Activated naive CD8-positive, alpha-beta T cell treated with anti-CD3 and anti-CD28 coated beads, Interleukin-2, amount 50 U/mL, for 24 hours (primary cell): ENCODE data around the gene CHST11.
A peak's percentile ranks its signal among the peaks of the same experiment; 100 is the strongest.

Source experiments
- ATAC-seq: fragments of 150-1000 bp; cut with Tn5 transposase; one replicate; pipeline ENCODE4 v1.10.0; 2021
- DNase-seq: peaks from one replicate; pipeline ENCODE4 v3.0.0; 2021
- H3K27ac Mint-ChIP-seq: one replicate; pipeline ENCODE4 v1.8.0; 2021; ENCODE audit warnings: mild to moderate bottlenecking, mixed read lengths
- H3K27me3 Mint-ChIP-seq: one replicate; pipeline ENCODE4 v1.8.0; 2021; ENCODE audit warnings: mixed read lengths
- H3K36me3 Mint-ChIP-seq: one replicate; pipeline ENCODE4 v1.8.0; 2021; ENCODE audit warnings: low read depth, mixed read lengths
- H3K4me1 Mint-ChIP-seq: one replicate; pipeline ENCODE4 v1.8.0; 2021; ENCODE audit warnings: mixed read lengths
- H3K4me3 Mint-ChIP-seq: one replicate; pipeline ENCODE4 v1.8.0; 2021; ENCODE audit warnings: mild to moderate bottlenecking, moderate library complexity, mixed read lengths
- H3K9me3 Mint-ChIP-seq: one replicate; pipeline ENCODE4 v1.8.0; 2021; ENCODE audit warnings: mixed read lengths

The CHST11 gene

DNA sequence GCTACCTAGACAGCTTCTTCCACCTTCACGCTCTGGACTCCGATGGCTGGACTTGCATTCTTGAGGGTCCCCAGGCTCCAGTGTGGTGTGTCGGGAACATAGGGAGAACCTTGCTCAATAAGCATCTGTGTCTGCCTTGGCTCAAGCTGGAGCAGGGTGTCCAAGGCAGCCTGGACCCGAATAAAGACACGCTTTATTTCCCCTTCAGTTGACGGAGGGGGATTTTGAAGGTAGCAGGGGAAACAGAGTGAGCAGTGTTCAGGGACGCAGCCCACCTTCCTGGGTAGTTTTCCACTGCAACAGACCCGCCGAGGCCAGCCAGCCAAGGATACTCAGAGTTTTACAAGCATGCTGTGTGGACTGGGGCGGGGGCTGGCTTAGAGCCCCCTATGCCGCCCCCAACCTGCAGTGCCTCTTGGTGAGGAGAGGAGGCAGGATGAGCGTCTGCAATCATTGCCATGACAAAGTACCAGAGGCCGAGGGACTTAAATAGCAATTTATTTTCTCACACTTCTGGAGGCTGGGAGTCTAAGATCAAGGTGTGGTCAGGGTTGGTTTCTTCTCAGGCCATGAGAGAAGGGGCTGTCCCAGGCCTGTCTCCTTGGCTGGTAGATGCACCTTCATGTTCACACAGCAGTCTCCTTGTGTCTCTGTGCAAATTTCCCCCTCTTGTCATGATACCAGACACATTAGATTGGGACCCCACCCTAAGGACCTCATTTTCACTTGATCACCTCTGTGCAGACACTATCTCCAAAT is 201.2 kb downstream of the CHST11 start:
- H3K27ac Mint-ChIP-seq, result no peak overlapping the region
- no peak for DNase-seq
- no peaks in the 10 kb centered on the region for H3K9me3 Mint-ChIP-seq
- H3K4me1 Mint-ChIP-seq, result peaks cover 17% of the 10 kb centered on the region
- H3K36me3 Mint-ChIP-seq, result peaks cover 2% of the 10 kb centered on the region
- ATAC-seq, result no peak
- no peak overlapping the region for H3K4me3 Mint-ChIP-seq
- H3K27me3 Mint-ChIP-seq, result no peaks in the 10 kb centered on the region

DNA sequence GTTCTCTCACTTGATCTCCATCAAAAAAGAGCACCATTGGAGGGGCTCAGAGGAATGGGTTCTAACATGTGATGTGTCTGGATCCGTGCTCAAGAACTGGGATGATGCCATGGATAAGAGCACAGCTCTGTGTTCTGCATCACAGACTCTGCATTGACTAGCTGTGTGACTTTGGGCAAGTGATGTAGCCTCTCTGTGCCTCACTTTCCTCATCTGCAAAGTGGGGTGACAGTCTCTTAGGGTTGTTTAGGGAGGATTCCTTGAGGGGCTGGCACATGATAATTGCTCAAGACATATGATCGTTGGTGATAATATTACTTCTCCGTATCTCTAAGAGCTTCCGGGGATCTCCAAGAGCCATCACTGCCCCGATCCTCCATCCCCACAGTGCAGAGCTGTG is 202.3 kb downstream of the CHST11 start:
- peaks cover 16% of the 10 kb centered on the region for H3K4me1 Mint-ChIP-seq
- no peak overlapping the region for H3K27ac Mint-ChIP-seq
- no peaks in the 10 kb centered on the region for H3K27me3 Mint-ChIP-seq
- DNase-seq (no peak), ATAC-seq (no peak)
- H3K36me3 Mint-ChIP-seq, result peaks cover 2% of the 10 kb centered on the region
- no peaks in the 10 kb centered on the region for H3K9me3 Mint-ChIP-seq
- no peak overlapping the region for H3K4me3 Mint-ChIP-seq

GRCh38 chr12:104662203-104662602 is 205.5 kb downstream of the CHST11 start:
- no peaks in the 10 kb centered on the region for H3K9me3 Mint-ChIP-seq

DNA sequence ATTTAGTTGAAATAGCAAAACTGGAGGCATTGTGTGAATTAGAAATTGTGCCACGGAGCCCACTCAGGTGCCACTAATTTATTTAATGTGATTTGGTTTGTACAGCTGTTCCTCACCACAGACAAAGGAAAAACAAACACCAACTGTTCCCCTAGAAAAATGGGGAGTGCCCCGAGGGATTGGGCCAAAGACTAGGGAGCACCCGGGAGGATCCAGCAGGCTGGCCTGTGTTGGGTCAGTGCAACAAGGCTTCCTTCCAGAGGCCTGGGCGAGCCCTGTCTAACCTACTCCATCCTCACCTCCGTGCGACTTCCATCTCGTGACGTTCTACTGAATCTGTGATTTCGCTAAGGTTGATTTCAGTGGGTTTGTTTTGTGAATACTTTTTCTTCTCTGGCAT is 206.2 kb downstream of the CHST11 start:
- no peak overlapping the region for H3K27ac Mint-ChIP-seq
- no peaks in the 10 kb centered on the region for H3K27me3 Mint-ChIP-seq
- no peaks in the 10 kb centered on the region for H3K9me3 Mint-ChIP-seq
- H3K4me3 Mint-ChIP-seq, result no peak overlapping the region
- no peak for ATAC-seq
- H3K36me3 Mint-ChIP-seq, result peaks cover 6% of the 10 kb centered on the region
- DNase-seq, result no peak
- peaks cover 33% of the 10 kb centered on the region for H3K4me1 Mint-ChIP-seq

More at GRCh38 chr12:104662203-104662602, 205.5 kb downstream of the CHST11 start:
- Mint-ChIP-seq H3K4me1 (peaks cover 30% of the 10 kb centered on the region), H3K27ac (peak overlapping the region; percentile 60), H3K4me3 (no peak overlapping the region), H3K36me3 (peaks cover 6% of the 10 kb centered on the region), H3K27me3 (no peaks in the 10 kb centered on the region)
- ATAC-seq (peak; percentile 29), DNase-seq (no peak)

GRCh38 chr12:104664351-104664750 is 207.6 kb downstream of the CHST11 start:
- Mint-ChIP-seq H3K36me3 (peaks cover 6% of the 10 kb centered on the region), H3K4me1 (peaks cover 46% of the 10 kb centered on the region), H3K27ac (no peak overlapping the region), H3K4me3 (no peak overlapping the region), H3K9me3 (no peaks in the 10 kb centered on the region), H3K27me3 (no peaks in the 10 kb centered on the region)
- no peak for DNase-seq
- no peak for ATAC-seq

- H3K4me3 Mint-ChIP-seq, result no peak overlapping the region
- peak; percentile 42 for ATAC-seq
- H3K27ac Mint-ChIP-seq, result peak overlapping the region; percentile 13
- DNase-seq, result no peak
- no peaks in the 10 kb centered on the region for H3K27me3 Mint-ChIP-seq
- no peaks in the 10 kb centered on the region for H3K9me3 Mint-ChIP-seq
- peaks cover 55% of the 10 kb centered on the region for H3K4me1 Mint-ChIP-seq
- H3K36me3 Mint-ChIP-seq, result peaks cover 6% of the 10 kb centered on the region
Measured at GRCh38 chr12:104665296-104665695, 208.5 kb downstream of the CHST11 start.

DNA sequence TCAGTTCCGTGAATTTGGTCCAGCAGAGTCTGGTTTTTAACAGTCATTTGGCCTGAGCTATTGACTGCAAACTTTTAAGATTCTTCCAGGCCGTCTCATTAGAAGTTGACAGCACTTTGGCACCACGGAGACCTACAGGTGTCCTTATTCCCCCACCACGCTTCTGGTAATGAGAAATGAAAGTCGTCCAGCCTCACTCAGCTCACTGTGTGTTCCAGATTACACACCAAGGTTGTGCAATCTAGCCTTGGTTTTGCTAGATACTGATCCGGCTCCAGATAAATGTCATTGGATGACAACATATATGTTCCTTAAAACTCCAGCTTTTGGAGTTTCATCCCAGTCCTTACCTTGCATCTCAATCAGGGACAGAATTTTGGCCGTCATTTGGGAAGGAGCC is 210.4 kb downstream of the CHST11 start:
- peaks cover 6% of the 10 kb centered on the region for H3K36me3 Mint-ChIP-seq
- DNase-seq (no peak), ATAC-seq (no peak)
- no peak overlapping the region for H3K27ac Mint-ChIP-seq
- no peak overlapping the region for H3K4me3 Mint-ChIP-seq
- peaks cover 2% of the 10 kb centered on the region for H3K27me3 Mint-ChIP-seq
- no peaks in the 10 kb centered on the region for H3K9me3 Mint-ChIP-seq
- peaks cover 70% of the 10 kb centered on the region for H3K4me1 Mint-ChIP-seq

- Mint-ChIP-seq H3K4me1 (peaks cover 77% of the 10 kb centered on the region), H3K36me3 (peaks cover 3% of the 10 kb centered on the region), H3K27ac (no peak overlapping the region), H3K4me3 (no peak overlapping the region), H3K27me3 (peaks cover 2% of the 10 kb centered on the region), H3K9me3 (no peaks in the 10 kb centered on the region)
- ATAC-seq (no peak), DNase-seq (no peak)
Measured at GRCh38 chr12:104668274-104668718, 211.5 kb downstream of the CHST11 start.

DNA sequence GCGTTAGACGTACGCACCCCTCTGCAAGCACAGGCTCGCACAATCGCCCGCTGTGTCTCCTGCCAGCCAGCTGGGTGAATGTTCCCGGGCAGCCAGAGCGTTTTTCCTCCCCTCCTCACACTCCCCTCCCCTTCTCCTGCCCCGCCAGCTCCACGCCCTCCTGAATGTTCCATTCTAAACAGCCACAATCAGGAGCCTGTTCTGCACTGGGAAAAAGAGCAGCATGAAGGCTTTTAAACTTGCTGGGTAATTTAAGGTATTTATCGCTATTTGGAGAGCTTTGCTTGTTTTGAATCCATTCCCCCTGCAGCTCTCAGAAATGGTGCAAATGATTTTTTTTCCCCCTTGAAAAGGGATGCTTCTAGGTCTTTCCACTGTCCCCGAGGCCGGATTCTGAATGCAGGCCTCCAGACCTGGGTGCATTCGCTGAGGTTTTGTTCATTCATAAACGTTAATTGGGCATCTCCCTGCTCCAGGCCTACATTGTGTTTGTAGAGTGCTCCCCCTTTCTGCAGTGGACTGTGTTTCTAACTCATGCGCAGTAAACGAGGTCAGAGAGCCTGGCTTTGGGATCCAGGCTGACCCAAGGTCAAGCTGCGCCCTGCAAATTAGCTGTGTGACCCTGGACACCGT is 212.5 kb downstream of the CHST11 start:
- H3K27ac Mint-ChIP-seq, result peak overlapping the region; percentile 42
- H3K27me3 Mint-ChIP-seq, result peaks cover 2% of the 10 kb centered on the region
- ATAC-seq (no peak), DNase-seq (no peak)
- peaks cover 3% of the 10 kb centered on the region for H3K36me3 Mint-ChIP-seq
- H3K4me3 Mint-ChIP-seq, result no peak overlapping the region
- peaks cover 80% of the 10 kb centered on the region for H3K4me1 Mint-ChIP-seq
- H3K9me3 Mint-ChIP-seq, result no peaks in the 10 kb centered on the region

- Mint-ChIP-seq H3K27me3 (peaks cover 2% of the 10 kb centered on the region), H3K27ac (peak overlapping the region; percentile 97), H3K4me1 (peaks cover 76% of the 10 kb centered on the region), H3K36me3 (peaks cover 3% of the 10 kb centered on the region), H3K9me3 (no peaks in the 10 kb centered on the region), H3K4me3 (no peak overlapping the region)
- no peak for ATAC-seq
- peak; percentile 30 for DNase-seq
Measured at GRCh38 chr12:104669851-104670337, 213.1 kb downstream of the CHST11 start.

DNA sequence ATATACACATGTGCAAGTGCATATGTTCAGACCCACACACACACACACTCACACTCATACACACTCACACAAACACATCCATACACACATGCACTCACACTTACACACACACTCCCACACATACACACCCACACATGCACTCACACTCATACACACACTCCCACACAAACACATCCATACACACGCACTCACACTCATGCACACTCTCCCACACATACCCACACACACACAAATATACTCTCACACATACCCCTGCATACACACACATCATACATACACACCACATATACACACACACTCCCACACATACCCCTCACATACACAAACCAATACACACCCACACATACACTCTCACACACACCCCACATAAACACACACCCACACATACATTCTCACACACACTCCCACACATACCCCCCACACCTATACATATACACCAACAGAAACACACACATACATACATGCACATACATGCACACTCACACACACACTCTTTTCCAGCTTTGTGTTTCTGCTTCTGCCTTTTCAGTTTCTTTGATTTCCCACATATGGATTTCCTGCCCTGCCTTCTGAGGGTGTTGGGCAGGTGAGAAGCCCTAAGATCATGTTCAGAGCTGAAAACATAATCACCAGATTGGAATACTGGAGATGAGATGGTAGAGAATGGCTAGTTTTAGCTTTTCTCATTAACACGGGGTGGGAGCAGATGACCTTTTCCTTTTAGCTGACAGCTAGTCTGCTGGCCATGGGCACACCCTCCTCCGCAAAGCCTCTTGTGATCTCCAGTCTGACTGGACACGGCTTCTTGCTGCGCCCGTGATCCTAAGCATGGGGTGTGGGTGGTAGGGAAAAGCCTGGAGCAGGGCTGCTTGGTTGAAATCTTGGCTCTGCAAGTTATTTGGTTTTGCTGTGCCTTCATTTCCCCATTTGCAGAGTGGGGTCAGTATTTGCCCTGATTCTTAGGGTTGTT is 214.0 kb downstream of the CHST11 start:
- Mint-ChIP-seq H3K9me3 (no peaks in the 10 kb centered on the region), H3K4me3 (peak overlapping the region; percentile 73), H3K27me3 (peaks cover 2% of the 10 kb centered on the region), H3K4me1 (peaks cover 71% of the 10 kb centered on the region), H3K27ac (peak overlapping the region; percentile 97), H3K36me3 (no peaks in the 10 kb centered on the region)
- ATAC-seq (no peak), DNase-seq (no peak)

DNA sequence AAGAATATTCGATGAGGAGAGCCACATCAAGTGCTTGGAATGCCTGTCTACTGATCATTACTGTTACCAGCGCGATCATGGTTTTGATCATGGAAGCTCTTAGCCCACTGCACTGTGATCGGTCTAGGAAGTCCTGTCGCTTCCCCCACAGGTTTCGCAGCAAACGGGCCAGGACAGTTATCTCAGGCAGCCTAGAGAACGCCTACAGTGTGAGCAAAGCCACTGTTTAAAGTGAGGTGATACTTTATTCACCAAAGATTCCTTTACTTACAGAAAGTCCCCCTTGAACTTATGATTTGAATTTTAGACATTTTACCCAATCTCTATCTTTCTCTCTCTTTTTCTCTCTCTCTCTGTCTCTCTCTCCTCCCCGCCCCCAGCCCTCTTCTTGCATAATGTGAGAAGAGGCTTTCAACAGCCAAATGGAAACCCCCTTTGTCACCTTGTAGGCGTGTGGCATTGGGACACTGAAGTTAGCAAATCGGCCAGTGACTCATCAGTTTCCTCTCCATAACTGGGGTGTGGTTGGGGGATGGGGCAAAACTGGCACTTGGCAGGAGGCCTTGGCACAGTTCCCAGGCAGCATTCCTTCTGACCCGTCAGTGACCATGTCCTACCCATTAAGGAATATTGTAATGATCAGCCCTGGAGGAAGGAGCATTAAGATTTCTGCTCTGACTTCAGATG is 214.8 kb downstream of the CHST11 start:
- Mint-ChIP-seq H3K27ac (peak overlapping the region; percentile 97), H3K9me3 (no peaks in the 10 kb centered on the region), H3K36me3 (no peaks in the 10 kb centered on the region), H3K4me3 (peak overlapping the region; percentile 73), H3K4me1 (peaks cover 68% of the 10 kb centered on the region), H3K27me3 (peaks cover 2% of the 10 kb centered on the region)
- DNase-seq, result peak; percentile 84
- peak; percentile 83 for ATAC-seq

GRCh38 chr12:104672096-104672445 is 215.3 kb downstream of the CHST11 start:
- Mint-ChIP-seq H3K4me3 (peak overlapping the region; percentile 73), H3K36me3 (no peaks in the 10 kb centered on the region), H3K27ac (peak overlapping the region; percentile 97), H3K4me1 (peaks cover 67% of the 10 kb centered on the region), H3K9me3 (no peaks in the 10 kb centered on the region), H3K27me3 (peaks cover 2% of the 10 kb centered on the region)
- DNase-seq (no peak), ATAC-seq (no peak)
